Measurements from ENCODE around the gene MLEC.

The MLEC gene

DNA sequence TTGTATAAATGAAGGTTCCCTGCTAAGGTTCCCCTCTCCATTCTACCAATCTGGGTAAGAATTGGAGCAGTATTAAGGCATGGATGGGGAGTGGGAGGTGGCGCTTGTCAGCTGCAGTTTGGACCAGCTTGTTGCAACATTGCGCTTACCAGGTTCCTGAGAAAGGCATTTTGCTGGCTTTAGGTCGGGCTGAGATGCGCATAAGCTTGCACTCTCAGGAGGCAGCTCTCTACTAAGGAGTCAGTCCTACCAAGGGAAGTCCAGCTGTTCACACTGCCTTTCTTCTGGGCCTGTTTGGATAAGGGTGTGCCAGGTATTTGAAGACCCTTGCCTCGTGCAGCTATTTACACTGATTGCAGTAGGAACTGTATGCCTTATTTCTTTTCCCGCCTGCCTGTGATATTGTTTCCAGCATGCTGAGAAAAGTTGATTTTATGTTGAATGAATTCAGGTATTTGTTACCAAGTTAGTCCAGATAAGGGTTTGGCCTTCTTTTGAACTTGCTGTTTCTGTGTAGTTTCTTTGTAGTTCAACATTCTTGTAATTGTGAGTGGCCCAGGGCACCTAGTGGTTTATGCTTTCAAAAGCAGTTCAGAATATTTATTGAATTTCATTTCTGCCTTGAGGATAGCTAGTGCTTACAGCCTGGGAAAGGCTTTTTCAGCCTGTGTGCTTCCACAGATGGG, 2.6 kb downstream of the MLEC start:
- no peak overlapping the region for H3K18ac ChIP-seq (ENCODE audit: low read length)
- no peak overlapping the region for H3K4ac ChIP-seq (ENCODE audit: low read length)
- no peak overlapping the region for H3K9ac ChIP-seq (ENCODE audit: low read depth, low read length, poor library complexity)
- H3K4me1 ChIP-seq (ENCODE audit: control insufficient read depth in 2 of 2, insufficient read depth in 1 of 2, low read depth in 1 of 2, low read length in 2 of 2) = peaks cover 24 to 55% of the 10 kb centered on the region in 2 donors
- H4K91ac ChIP-seq (ENCODE audit: low read depth, low read length, poor library complexity) = no peak overlapping the region
- H3K4me3 ChIP-seq (ENCODE audit: low read length in 2 of 2) = peak overlapping the region in 1 of 2 donors; percentile 89
- no peaks in the 10 kb centered on the region for H3K27me3 ChIP-seq (ENCODE audit: control insufficient read depth in 3 of 3, insufficient read depth in 3 of 3, low read depth in 1 of 3, low read length in 3 of 3)
- no peak overlapping the region for H2BK12ac ChIP-seq (ENCODE audit: low read length)
- DNase-seq (ENCODE audit: low spot score) = no peak
- WGBS, 2 donors (ENCODE audit: extremely low coverage in 2 of 2, insufficient read length in 2 of 2, insufficient replicate concordance in 1 of 2) = no CpG with 5 or more reads among the region's 6 CpGs
- H3K27ac ChIP-seq (replicated peaks; ENCODE audit: low read length) = no peak overlapping the region
- no peak overlapping the region for H2AK5ac ChIP-seq (ENCODE audit: low read depth, low read length)
- no peak overlapping the region for H2BK5ac ChIP-seq (ENCODE audit: low read length)
- peaks cover 3 to 13% of the 10 kb centered on the region in 2 donors for H3K36me3 ChIP-seq (replicated peaks in 1 of 2; ENCODE audit: control insufficient read depth in 2 of 2, insufficient read depth in 2 of 2, low read length in 2 of 2)
- no peak overlapping the region for H4K8ac ChIP-seq (ENCODE audit: low read depth, low read length)
- H3K14ac ChIP-seq (ENCODE audit: low read length) = no peak overlapping the region
- H2BK120ac ChIP-seq (ENCODE audit: low read depth, low read length) = no peak overlapping the region
- H3K4me2 ChIP-seq (ENCODE audit: insufficient read depth, low read length, poor library complexity, severe bottlenecking) = no peak overlapping the region
- no peak overlapping the region for H2AFZ ChIP-seq (ENCODE audit: low read length)
- peaks cover 8% of the 10 kb centered on the region for H3K79me1 ChIP-seq (ENCODE audit: low read depth, low read length)
- no peak overlapping the region for H3K23ac ChIP-seq (ENCODE audit: low read depth, low read length, poor library complexity)
- no peak overlapping the region for H2BK15ac ChIP-seq (ENCODE audit: low read length)
- no peaks in the 10 kb centered on the region for H3K9me3 ChIP-seq (replicated peaks in 1 of 2; ENCODE audit: control insufficient read depth in 2 of 2, insufficient read depth in 1 of 2, low read depth in 1 of 2, low read length in 2 of 2)

DNA sequence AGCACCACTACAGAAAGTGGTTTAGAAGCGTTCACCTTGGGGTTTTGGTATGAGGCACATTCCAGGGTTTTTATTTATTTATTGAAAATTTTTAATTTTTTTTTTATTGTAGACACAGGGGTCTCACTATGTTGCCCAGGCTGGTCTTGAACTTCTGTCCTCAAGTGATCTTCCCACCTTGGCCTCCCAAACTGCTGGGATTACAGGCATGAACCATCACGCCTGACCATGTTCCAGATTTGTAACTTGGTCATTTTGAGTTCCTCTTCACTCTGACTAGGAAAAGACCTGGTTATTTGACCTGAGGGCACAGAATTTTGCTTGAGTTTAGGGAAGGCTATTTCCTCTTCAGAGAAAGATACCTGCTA, 3.1 kb downstream of the MLEC start:
- H3K27me3 ChIP-seq (ENCODE audit: control insufficient read depth in 3 of 3, insufficient read depth in 3 of 3, low read depth in 1 of 3, low read length in 3 of 3) = no peaks in the 10 kb centered on the region
- H3K4me2 ChIP-seq (ENCODE audit: insufficient read depth, low read length, poor library complexity, severe bottlenecking) = no peak overlapping the region
- no peak overlapping the region for H2AFZ ChIP-seq (ENCODE audit: low read length)
- H3K4me3 ChIP-seq (ENCODE audit: low read length in 2 of 2) = peak overlapping the region in 1 of 2 donors; percentile 89
- H2BK5ac ChIP-seq (ENCODE audit: low read length) = no peak overlapping the region
- peaks cover 24 to 59% of the 10 kb centered on the region in 2 donors for H3K4me1 ChIP-seq (ENCODE audit: control insufficient read depth in 2 of 2, insufficient read depth in 1 of 2, low read depth in 1 of 2, low read length in 2 of 2)
- H3K18ac ChIP-seq (ENCODE audit: low read length) = no peak overlapping the region
- no peak overlapping the region for H2BK15ac ChIP-seq (ENCODE audit: low read length)
- no peak overlapping the region for H3K27ac ChIP-seq (replicated peaks; ENCODE audit: low read length)
- no CpG with 5 or more reads among the region's 2 CpGs for WGBS, 2 donors (ENCODE audit: extremely low coverage in 2 of 2, insufficient read length in 2 of 2, insufficient replicate concordance in 1 of 2)
- H3K9me3 ChIP-seq (replicated peaks in 1 of 2; ENCODE audit: control insufficient read depth in 2 of 2, insufficient read depth in 1 of 2, low read depth in 1 of 2, low read length in 2 of 2) = no peaks in the 10 kb centered on the region
- H3K36me3 ChIP-seq (replicated peaks in 1 of 2; ENCODE audit: control insufficient read depth in 2 of 2, insufficient read depth in 2 of 2, low read length in 2 of 2) = peaks cover 7 to 18% of the 10 kb centered on the region in 2 donors
- H2AK5ac ChIP-seq (ENCODE audit: low read depth, low read length) = no peak overlapping the region
- no peak overlapping the region for H3K14ac ChIP-seq (ENCODE audit: low read length)
- no peak overlapping the region for H3K4ac ChIP-seq (ENCODE audit: low read length)
- no peak overlapping the region for H3K23ac ChIP-seq (ENCODE audit: low read depth, low read length, poor library complexity)
- no peak for DNase-seq (ENCODE audit: low spot score)
- H2BK12ac ChIP-seq (ENCODE audit: low read length) = no peak overlapping the region
- peaks cover 8% of the 10 kb centered on the region for H3K79me1 ChIP-seq (ENCODE audit: low read depth, low read length)
- H4K8ac ChIP-seq (ENCODE audit: low read depth, low read length) = no peak overlapping the region
- H3K9ac ChIP-seq (ENCODE audit: low read depth, low read length, poor library complexity) = no peak overlapping the region
- no peak overlapping the region for H2BK120ac ChIP-seq (ENCODE audit: low read depth, low read length)
- no peak overlapping the region for H4K91ac ChIP-seq (ENCODE audit: low read depth, low read length, poor library complexity)

DNA sequence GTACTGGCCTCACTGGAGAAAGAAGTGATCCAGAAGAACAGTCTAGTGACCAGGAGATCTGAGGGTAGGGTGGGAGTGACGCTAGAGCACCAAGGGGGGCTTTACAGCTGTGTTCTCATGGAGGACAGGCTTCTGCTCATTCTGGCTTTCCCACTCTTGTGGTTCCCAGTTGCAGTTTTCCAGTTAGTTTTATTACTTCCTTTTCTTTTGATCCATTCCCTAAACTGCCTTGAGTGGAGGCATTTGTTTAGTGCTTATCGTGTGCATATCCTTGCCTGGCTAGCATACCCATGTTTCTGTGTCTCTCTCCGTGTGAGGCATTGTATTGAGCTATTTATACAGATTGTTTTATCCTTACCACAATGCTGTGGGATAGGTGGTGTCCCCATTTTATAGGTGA, 4.0 kb downstream of the MLEC start:
- no peaks in the 10 kb centered on the region for H3K27me3 ChIP-seq (ENCODE audit: control insufficient read depth in 3 of 3, insufficient read depth in 3 of 3, low read depth in 1 of 3, low read length in 3 of 3)
- peaks cover 8% of the 10 kb centered on the region for H3K79me1 ChIP-seq (ENCODE audit: low read depth, low read length)
- H3K36me3 ChIP-seq (replicated peaks in 1 of 2; ENCODE audit: control insufficient read depth in 2 of 2, insufficient read depth in 2 of 2, low read length in 2 of 2) = peaks cover 14 to 27% of the 10 kb centered on the region in 2 donors
- H2BK12ac ChIP-seq (ENCODE audit: low read length) = no peak overlapping the region
- H4K91ac ChIP-seq (ENCODE audit: low read depth, low read length, poor library complexity) = no peak overlapping the region
- H2AFZ ChIP-seq (ENCODE audit: low read length) = no peak overlapping the region
- no peak overlapping the region for H3K27ac ChIP-seq (replicated peaks; ENCODE audit: low read length)
- H3K23ac ChIP-seq (ENCODE audit: low read depth, low read length, poor library complexity) = no peak overlapping the region
- H2BK5ac ChIP-seq (ENCODE audit: low read length) = no peak overlapping the region
- no peak for DNase-seq (ENCODE audit: low spot score)
- H3K4me3 ChIP-seq (ENCODE audit: low read length in 2 of 2) = no peak overlapping the region
- H3K4ac ChIP-seq (ENCODE audit: low read length) = no peak overlapping the region
- H4K8ac ChIP-seq (ENCODE audit: low read depth, low read length) = no peak overlapping the region
- H3K4me2 ChIP-seq (ENCODE audit: insufficient read depth, low read length, poor library complexity, severe bottlenecking) = no peak overlapping the region
- peaks cover 22 to 59% of the 10 kb centered on the region in 2 donors for H3K4me1 ChIP-seq (ENCODE audit: control insufficient read depth in 2 of 2, insufficient read depth in 1 of 2, low read depth in 1 of 2, low read length in 2 of 2)
- no peak overlapping the region for H2BK15ac ChIP-seq (ENCODE audit: low read length)
- no peak overlapping the region for H3K18ac ChIP-seq (ENCODE audit: low read length)
- H2BK120ac ChIP-seq (ENCODE audit: low read depth, low read length) = no peak overlapping the region
- H3K9ac ChIP-seq (ENCODE audit: low read depth, low read length, poor library complexity) = no peak overlapping the region
- H3K9me3 ChIP-seq (replicated peaks in 1 of 2; ENCODE audit: control insufficient read depth in 2 of 2, insufficient read depth in 1 of 2, low read depth in 1 of 2, low read length in 2 of 2) = no peaks in the 10 kb centered on the region
- H3K14ac ChIP-seq (ENCODE audit: low read length) = no peak overlapping the region
- WGBS, 2 donors (ENCODE audit: extremely low coverage in 2 of 2, insufficient read length in 2 of 2, insufficient replicate concordance in 1 of 2) = no CpG with 5 or more reads among the region's 3 CpGs
- H2AK5ac ChIP-seq (ENCODE audit: low read depth, low read length) = no peak overlapping the region

DNA sequence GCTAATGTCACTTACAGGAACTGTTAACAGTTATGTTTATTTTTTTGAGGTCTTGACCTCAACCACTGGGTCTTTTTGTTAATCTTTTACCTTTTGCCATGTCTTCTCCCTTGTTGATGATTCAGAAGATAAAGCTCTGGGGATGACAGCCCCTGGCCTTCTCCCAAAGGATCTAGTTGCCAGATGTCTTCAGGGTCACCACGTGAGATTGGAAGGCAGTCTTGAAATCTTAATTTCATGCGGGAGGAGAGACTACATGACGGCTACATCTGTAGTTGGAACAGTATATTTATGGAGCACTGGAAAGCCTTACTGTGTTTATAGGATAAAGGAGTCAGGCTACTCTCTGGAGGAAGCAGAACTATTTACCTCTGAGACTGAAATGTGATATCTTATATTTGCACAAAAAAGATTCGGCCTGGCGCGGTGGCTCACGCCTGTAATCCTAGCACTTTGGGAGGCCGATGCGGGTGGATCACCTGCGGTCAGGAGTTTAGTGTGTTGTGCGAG, 5.6 kb downstream of the MLEC start:
- Histone ChIP-seq H3K36me3 (replicated peaks in 1 of 2; ENCODE audit: control insufficient read depth in 2 of 2, insufficient read depth in 2 of 2, low read length in 2 of 2) (peaks cover 23 to 43% of the 10 kb centered on the region in 2 donors), H3K4ac (ENCODE audit: low read length) (no peak overlapping the region), H4K8ac (ENCODE audit: low read depth, low read length) (no peak overlapping the region), H3K14ac (ENCODE audit: low read length) (no peak overlapping the region), H3K9ac (ENCODE audit: low read depth, low read length, poor library complexity) (no peak overlapping the region), H3K23ac (ENCODE audit: low read depth, low read length, poor library complexity) (no peak overlapping the region), H3K9me3 (replicated peaks in 1 of 2; ENCODE audit: control insufficient read depth in 2 of 2, insufficient read depth in 1 of 2, low read depth in 1 of 2, low read length in 2 of 2) (no peaks in the 10 kb centered on the region), H2BK15ac (ENCODE audit: low read length) (no peak overlapping the region), H2BK5ac (ENCODE audit: low read length) (no peak overlapping the region), H3K27ac (replicated peaks; ENCODE audit: low read length) (no peak overlapping the region), H2AK5ac (ENCODE audit: low read depth, low read length) (no peak overlapping the region), H3K18ac (ENCODE audit: low read length) (no peak overlapping the region), H3K79me1 (ENCODE audit: low read depth, low read length) (peaks cover 6% of the 10 kb centered on the region), H2AFZ (ENCODE audit: low read length) (no peak overlapping the region), H3K4me2 (ENCODE audit: insufficient read depth, low read length, poor library complexity, severe bottlenecking) (no peak overlapping the region), H2BK120ac (ENCODE audit: low read depth, low read length) (no peak overlapping the region), H3K27me3 (ENCODE audit: control insufficient read depth in 3 of 3, insufficient read depth in 3 of 3, low read depth in 1 of 3, low read length in 3 of 3) (no peaks in the 10 kb centered on the region), H3K4me1 (ENCODE audit: control insufficient read depth in 2 of 2, insufficient read depth in 1 of 2, low read depth in 1 of 2, low read length in 2 of 2) (peaks cover 22 to 59% of the 10 kb centered on the region in 2 donors), H4K91ac (ENCODE audit: low read depth, low read length, poor library complexity) (no peak overlapping the region), H2BK12ac (ENCODE audit: low read length) (no peak overlapping the region), H3K4me3 (ENCODE audit: low read length in 2 of 2) (no peak overlapping the region)
- no peak for DNase-seq (ENCODE audit: low spot score)
- no CpG with 5 or more reads among the region's 11 CpGs for WGBS, 2 donors (ENCODE audit: extremely low coverage in 2 of 2, insufficient read length in 2 of 2, insufficient replicate concordance in 1 of 2)
